AG04450 (cell line): Measurements from ENCODE around the gene BFSP1. TPM values are rescaled to one million over a fixed set of nuclear protein-coding genes. Genes with fewer than 3 reads are reported as not detected.

Source experiments
- CTCF ChIA-PET: fragments of 300-600, 350-600 bp; formaldehyde crosslinking; extraction: SDS; loops from one replicate; lab custom pipeline; 2022; ENCODE audit warnings: antibody characterized with exemption, inconsistent platforms; lab: Charles Lee
- POLR2A ChIA-PET: fragments of 350-600 bp; formaldehyde crosslinking; extraction: SDS; loops from one replicate; lab custom pipeline; 2021; ENCODE audit warnings: antibody characterized with exemption, inconsistent platforms; lab: Yijun Ruan, JAX
- DNase-seq: peaks from one replicate; pipeline ENCODE4 v3.0.0-alpha.2; 2011; ENCODE audit warnings: low read depth, low spot score
- H3K27ac ChIP-seq: one replicate; pipeline ENCODE4 v1.5.1; 2012; ENCODE audit warnings: low read depth, low read length, control low read depth
- H3K27me3 ChIP-seq: one replicate; pipeline ENCODE4 v1.6.0; 2012; ENCODE audit warnings: low read length; ENCODE audit not compliant: control insufficient read depth, insufficient read depth
- H3K4me3 ChIP-seq: 2 replicates; pipeline ENCODE4 v1.5.1; 2011; ENCODE audit warnings: mild to moderate bottlenecking, low read depth, low read length, control low read depth
- H3K9me3 ChIP-seq: 2 replicates; pipeline ENCODE4 v1.5.1; 2012; ENCODE audit warnings: low read length; ENCODE audit not compliant: control insufficient read depth, insufficient read depth
- polyA plus RNA-seq: library from polyadenylated mRNA; depleted of rRNA; stranded (reverse); fragments of >200 nt; gene quantifications from 2 replicates; pipeline ENCODE4 v1.2.3, GENCODE V29; 2011
- TF ChIP-seq, protein P1 (sequence below): IDR thresholded peaks from 2 replicates; pipeline ENCODE4 v1.5.1; 2011; ENCODE audit warnings: low read depth, low read length, control low read depth, inconsistent platforms

Gene BFSP1
- polyA plus RNA-seq, 1 experiment: 2.9 TPM

DNA sequence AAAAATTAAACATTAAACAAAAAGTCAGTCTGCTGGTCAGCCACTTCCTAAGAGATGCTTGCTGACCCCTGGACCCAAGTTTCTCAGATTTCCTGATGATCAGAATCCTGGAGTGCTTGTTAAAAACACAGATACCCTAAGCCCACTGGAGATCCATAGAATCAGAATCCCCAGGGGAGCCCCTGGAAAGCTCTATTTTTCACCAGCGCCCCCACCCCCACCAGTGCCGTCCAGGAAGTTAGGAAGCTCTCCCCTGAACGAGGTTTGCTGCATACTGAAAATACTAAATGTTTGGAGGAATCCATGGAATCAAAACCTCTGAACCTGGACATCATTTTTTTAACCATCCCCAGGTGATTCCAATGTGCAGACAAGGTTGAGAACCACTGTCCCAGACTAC is 69.2 kb downstream of the BFSP1 start:
- H3K9me3 ChIP-seq: 0 out of 2 replicates have a peak, but pooled peaks cover 2% of the 10 kb centered on the region
- H3K4me3 ChIP-seq: no peak overlapping the region
- CTCF ChIA-PET: no interaction called here
- TF ChIP-seq, protein P1, sequence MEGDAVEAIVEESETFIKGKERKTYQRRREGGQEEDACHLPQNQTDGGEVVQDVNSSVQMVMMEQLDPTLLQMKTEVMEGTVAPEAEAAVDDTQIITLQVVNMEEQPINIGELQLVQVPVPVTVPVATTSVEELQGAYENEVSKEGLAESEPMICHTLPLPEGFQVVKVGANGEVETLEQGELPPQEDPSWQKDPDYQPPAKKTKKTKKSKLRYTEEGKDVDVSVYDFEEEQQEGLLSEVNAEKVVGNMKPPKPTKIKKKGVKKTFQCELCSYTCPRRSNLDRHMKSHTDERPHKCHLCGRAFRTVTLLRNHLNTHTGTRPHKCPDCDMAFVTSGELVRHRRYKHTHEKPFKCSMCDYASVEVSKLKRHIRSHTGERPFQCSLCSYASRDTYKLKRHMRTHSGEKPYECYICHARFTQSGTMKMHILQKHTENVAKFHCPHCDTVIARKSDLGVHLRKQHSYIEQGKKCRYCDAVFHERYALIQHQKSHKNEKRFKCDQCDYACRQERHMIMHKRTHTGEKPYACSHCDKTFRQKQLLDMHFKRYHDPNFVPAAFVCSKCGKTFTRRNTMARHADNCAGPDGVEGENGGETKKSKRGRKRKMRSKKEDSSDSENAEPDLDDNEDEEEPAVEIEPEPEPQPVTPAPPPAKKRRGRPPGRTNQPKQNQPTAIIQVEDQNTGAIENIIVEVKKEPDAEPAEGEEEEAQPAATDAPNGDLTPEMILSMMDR: no peak
- H3K27me3 ChIP-seq: peaks cover 7% of the 10 kb centered on the region
- no peak for DNase-seq
- POLR2A ChIA-PET: no interaction called here
- no peak overlapping the region for H3K27ac ChIP-seq

DNA sequence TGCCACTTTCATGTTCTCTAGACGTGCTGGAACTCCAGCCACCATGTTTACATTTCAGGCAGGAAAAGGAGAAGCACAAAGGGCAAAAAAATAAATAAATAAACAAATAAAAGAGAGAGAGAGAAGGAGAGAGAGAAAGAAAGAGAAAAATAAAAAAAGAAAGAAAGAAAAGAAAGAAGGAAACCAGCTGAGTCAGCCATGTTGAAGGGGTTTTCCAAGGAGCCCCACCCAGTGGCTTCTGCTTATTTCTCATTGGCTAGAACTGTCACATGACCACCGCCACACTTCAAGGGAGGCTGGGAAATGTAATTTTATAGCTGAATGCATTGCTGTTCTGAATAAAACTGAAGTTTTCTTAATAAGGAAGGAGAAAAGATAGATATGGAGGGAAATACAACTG is 71.1 kb downstream of the BFSP1 start:
- Histone ChIP-seq H3K4me3 (no peak overlapping the region), H3K27ac (no peak overlapping the region), H3K9me3 (0 out of 2 replicates have a peak, but pooled peaks cover under 1% of the 10 kb centered on the region), H3K27me3 (peaks cover 7% of the 10 kb centered on the region)
- POLR2A ChIA-PET: no interaction called here
- TF ChIP-seq, protein P1: no peak
- CTCF ChIA-PET: no interaction called here
- DNase-seq: no peak

DNA sequence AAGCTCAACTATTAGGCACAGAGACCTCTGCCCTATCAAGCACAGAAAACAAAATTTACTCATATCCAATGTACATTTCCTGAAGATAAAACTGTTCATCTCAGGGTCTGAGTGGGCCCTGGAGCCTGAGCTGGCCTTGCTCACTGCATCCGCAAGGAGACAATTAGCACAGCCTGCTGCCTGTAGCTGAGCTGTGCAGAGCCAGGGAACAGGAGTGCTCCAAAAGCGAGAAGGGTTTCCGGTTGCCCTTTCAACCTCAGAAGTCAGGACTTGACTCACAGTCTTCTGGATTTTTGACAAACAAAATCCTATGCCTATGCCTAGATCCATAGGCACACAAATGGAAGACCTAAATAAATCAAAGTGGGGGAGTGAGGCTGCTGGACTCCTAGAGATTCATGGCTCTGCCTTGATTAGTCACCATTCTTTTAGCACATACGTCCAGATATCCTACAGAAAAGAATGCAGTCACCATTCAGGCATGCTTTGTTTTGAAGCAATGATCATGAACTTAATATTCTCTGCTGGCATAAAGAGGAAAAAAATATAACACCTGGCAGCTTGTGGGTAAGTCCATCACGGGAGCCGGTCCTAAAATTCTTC is 73.5 kb downstream of the BFSP1 start:
- no peaks in the 10 kb centered on the region; the same call in 1 of the 2 replicates for H3K9me3 ChIP-seq
- POLR2A ChIA-PET: no interaction called here
- TF ChIP-seq, protein P1: no peak
- H3K27ac ChIP-seq: no peak overlapping the region
- no peak for DNase-seq
- H3K27me3 ChIP-seq: peaks cover 13% of the 10 kb centered on the region
- CTCF ChIA-PET: no interaction called here
- no peak overlapping the region for H3K4me3 ChIP-seq

DNA sequence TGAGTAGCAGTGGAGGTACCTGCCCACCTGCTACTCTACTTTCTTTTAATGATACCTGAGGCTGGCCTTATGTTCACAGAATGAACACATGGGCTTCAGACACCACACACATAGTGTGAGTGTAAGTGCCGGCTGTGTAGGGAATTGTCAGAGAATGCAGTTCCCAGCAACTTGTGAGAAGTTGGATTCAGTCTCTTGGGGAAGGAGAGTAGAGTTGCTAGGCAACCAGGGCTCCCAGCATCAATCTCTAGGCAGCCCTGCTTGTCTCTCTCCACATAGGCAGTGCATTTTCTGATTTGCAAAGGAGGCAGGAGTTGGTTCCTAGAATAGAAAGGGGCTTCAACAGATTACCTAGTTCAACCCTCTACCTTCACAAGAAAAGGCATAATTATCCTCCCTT is 74.1 kb downstream of the BFSP1 start:
- CTCF ChIA-PET: no interaction called here
- peaks cover 9% of the 10 kb centered on the region for H3K27me3 ChIP-seq
- H3K27ac ChIP-seq: no peak overlapping the region
- TF ChIP-seq, protein P1: no peak
- POLR2A ChIA-PET: no interaction called here
- H3K4me3 ChIP-seq: no peak overlapping the region
- no peak for DNase-seq
- H3K9me3 ChIP-seq: no peaks in the 10 kb centered on the region; the same call in 1 of the 2 replicates

DNA sequence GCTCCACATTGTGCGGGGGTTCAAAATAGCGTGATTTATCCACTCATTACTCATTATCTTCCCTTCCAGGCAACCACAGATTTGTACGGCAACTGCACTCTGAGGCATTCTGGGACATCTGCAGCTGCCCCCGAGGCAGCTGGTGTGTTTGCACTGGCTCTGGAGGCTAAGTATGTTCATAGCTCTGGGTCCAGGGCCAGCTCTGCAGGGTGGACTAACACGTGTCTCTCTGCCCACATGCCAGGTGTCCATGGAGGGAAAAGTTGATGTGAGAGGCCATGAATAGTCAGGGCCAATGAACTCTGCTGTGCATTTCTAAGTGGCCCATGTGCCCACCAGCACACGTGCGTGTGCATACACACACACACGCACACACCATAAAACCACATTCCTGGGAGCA is 74.9 kb downstream of the BFSP1 start:
- no peaks in the 10 kb centered on the region; the same call in 1 of the 2 replicates for H3K9me3 ChIP-seq
- no peak overlapping the region for H3K4me3 ChIP-seq
- H3K27ac ChIP-seq: no peak overlapping the region
- POLR2A ChIA-PET: no interaction called here
- CTCF ChIA-PET: no interaction called here
- no peak for DNase-seq
- peaks cover 6% of the 10 kb centered on the region for H3K27me3 ChIP-seq
- TF ChIP-seq, protein P1: no peak
